ENCODE results near the gene IL10RB.

IL10RB gene

GRCh38 chr21:33302796-33303195, 36.6 kb downstream of the IL10RB start:
- no peak for TF ChIP-seq ZNF70 (CRISPR knock-in tag; IDR thresholded peaks at IDR 0.05)
- no peak for TF ChIP-seq SNAI2 (CRISPR knock-in tag; IDR thresholded peaks at IDR 0.05)
- TF ChIP-seq ZFP30 (CRISPR knock-in tag; IDR thresholded peaks at IDR 0.05), result no peak
- no peak for TF ChIP-seq CREB5 (CRISPR knock-in tag; IDR thresholded peaks at IDR 0.05; ENCODE audit: low read depth)
- TF ChIP-seq ZNF8 (CRISPR knock-in tag; IDR thresholded peaks at IDR 0.05), result no peak
- TF ChIP-seq PPARA (CRISPR knock-in tag; IDR thresholded peaks at IDR 0.05; ENCODE audit: borderline replicate concordance), result no peak
- TF ChIP-seq TSHZ2 (CRISPR knock-in tag; IDR thresholded peaks at IDR 0.05), result no peak
- no peak for TF ChIP-seq OSR1 (CRISPR knock-in tag; IDR thresholded peaks at IDR 0.05)
- TF ChIP-seq CSDC2 (CRISPR knock-in tag; IDR thresholded peaks at IDR 0.05), result no peak
- no peak for TF ChIP-seq ESRRG (CRISPR knock-in tag; IDR thresholded peaks at IDR 0.05)
- TF ChIP-seq BACH2 (CRISPR knock-in tag; IDR thresholded peaks at IDR 0.05; ENCODE audit: borderline replicate concordance), result no peak
- TF ChIP-seq CSRNP3 (CRISPR knock-in tag; IDR thresholded peaks at IDR 0.05), result no peak
- no peak for TF ChIP-seq ZNF565 (CRISPR knock-in tag; conservative IDR thresholded peaks at IDR 0.05; ENCODE audit: low read depth)
- TF ChIP-seq POU6F1 (CRISPR knock-in tag; IDR thresholded peaks at IDR 0.05; ENCODE audit: borderline replicate concordance, low read depth), result no peak
- TF ChIP-seq ARNTL (CRISPR knock-in tag; IDR thresholded peaks at IDR 0.05; ENCODE audit: borderline replicate concordance, low read depth), result no peak
- TF ChIP-seq TOX (CRISPR knock-in tag; IDR thresholded peaks at IDR 0.05; ENCODE audit: borderline replicate concordance), result no peak

GRCh38 chr21:33305344-33305671, 39.1 kb downstream of the IL10RB start:
- ATAC-seq, result no peak
- TF ChIP-seq ZC3H10 (CRISPR knock-in tag; IDR thresholded peaks at IDR 0.05), result no peak
- TF ChIP-seq OSR1 (CRISPR knock-in tag; IDR thresholded peaks at IDR 0.05), result no peak
- no peak for TF ChIP-seq PATZ1 (CRISPR knock-in tag; IDR thresholded peaks at IDR 0.05; ENCODE audit: borderline replicate concordance)
- no peak for TF ChIP-seq PPARA (CRISPR knock-in tag; IDR thresholded peaks at IDR 0.05; ENCODE audit: borderline replicate concordance)
- TF ChIP-seq ZNF8 (CRISPR knock-in tag; IDR thresholded peaks at IDR 0.05), result no peak
- TF ChIP-seq ZFP3 (CRISPR knock-in tag; IDR thresholded peaks at IDR 0.05), result no peak

More at GRCh38 chr21:33302796-33303195, 36.6 kb downstream of the IL10RB start:
- no peak; the same call in 2 of the 3 replicates for ATAC-seq

GRCh38 chr21:33305938-33306337, 39.8 kb downstream of the IL10RB start:
- TF ChIP-seq CREB5 (CRISPR knock-in tag; IDR thresholded peaks at IDR 0.05; ENCODE audit: low read depth) (no peak), GLIS3 (CRISPR knock-in tag; IDR thresholded peaks at IDR 0.05) (no peak), ARNTL (CRISPR knock-in tag; IDR thresholded peaks at IDR 0.05; ENCODE audit: borderline replicate concordance, low read depth) (no peak), TOX (CRISPR knock-in tag; IDR thresholded peaks at IDR 0.05; ENCODE audit: borderline replicate concordance) (no peak), ZC3H10 (CRISPR knock-in tag; IDR thresholded peaks at IDR 0.05) (no peak)
- ATAC-seq, result no peak

Measured in SK-N-SH treated with all-trans-retinoic acid at 6 μM for 48 hours (cell line).